T-helper 2 cell (primary cell): ENCODE results near the gene HOXA5.
A peak's percentile ranks its signal among the peaks of the same experiment; 100 is the strongest.

Source experiments
- DNase-seq, 5 experiments: peaks; one replicate each; pipeline versions ENCODE4 v3.0.0 to v3.0.0-alpha.2; 2012 to 2022

HOXA5 gene

DNA sequence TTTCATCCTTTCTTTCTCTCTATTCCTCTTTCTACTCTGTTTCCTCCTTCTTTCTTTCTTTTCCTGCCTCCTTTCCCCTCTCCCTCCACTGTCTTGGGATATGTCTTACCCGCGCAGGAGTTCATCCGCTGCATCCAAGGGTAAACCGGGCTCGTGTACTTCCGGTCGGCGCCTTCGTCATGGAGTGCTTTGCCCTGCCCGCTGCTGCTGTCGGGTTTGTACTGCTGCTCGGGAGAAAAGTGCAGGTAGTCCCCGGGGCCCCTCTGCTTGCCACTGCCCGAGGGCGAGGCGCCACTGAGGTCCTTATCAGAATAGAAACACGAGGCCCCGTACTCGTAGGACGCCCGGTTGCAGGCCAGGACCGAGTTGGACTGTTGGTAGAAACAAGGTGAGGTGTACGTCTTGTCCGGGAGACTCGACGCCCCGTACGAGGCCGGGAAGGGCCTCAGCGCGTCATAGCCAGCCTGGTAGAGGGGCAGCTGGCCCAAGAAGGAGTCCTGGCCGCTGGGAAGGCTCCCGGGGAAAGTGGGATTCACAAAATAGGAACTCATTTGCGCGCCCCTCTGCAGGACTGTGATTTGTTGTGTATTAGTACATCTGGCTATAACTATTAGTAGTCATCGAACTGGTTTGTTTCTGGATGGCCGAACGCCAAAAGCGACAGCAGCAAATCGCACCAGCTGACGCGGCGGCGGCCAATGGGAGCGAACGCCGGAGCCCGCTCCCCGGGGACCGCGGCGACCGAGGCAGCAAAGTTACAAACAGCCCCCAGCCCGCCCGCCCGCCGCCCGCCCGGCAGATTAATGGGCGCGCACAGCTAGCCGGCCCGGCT is 3.9 kb upstream of the HOXA5 start, which contains the start of gene HOXA6:
TSS of gene HOXA6 (minus strand) at position 576 of the 832 bp plus-strand sequence. CDS start at position 551, 25 bp downstream.
- no peak for DNase-seq

GRCh38 chr7:27146491-27147198 is 3.2 kb upstream of the HOXA5 start:
- no peak for DNase-seq

DNA sequence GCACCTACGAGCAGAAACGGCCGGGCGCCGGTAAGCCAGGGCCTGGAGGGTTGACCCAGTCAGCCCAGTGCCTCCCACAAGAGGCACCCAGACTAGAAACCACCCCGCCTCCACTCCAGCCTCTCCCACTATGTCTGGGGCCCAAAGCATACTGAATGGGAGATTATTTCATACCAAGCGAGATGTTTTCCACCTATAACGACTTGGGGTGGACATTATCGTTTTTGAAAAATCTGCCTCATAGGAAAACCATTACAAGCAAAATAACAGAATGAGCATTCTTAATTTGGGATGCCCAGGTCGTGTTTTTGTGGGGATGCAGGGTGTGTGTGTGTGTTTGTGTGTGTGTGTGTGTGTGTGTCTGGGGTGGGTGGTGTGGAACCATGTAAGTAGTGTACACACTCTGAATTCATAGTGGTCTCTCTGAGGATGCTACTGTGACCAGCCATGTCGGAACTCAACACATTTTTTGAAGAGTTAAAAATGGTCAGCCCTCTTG is 2.5 kb upstream of the HOXA5 start:
- no peak for DNase-seq

- no peak for DNase-seq
Measured at GRCh38 chr7:27145165-27145913, 1.9 kb upstream of the HOXA5 start.

DNA sequence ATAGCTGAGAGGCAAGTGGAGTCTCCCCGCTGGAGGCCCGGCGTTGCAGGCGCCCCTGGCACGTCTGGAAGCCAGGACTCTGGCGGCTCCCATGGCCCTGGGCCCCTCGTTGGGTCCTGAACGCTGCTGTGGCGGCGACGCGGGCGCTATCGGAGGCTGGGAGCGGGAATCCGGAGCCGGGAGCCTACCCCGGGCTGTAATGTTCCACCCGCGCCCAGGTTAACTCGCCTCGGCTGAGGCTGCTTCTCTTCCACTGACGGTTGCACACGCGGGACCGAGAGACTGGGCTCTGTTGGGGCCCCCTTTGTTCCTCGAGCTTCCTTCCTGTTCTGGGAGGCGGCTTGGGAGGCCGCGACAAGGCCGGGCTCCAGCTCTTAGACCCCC is 1.3 kb upstream of the HOXA5 start:
- no peak for DNase-seq

DNA sequence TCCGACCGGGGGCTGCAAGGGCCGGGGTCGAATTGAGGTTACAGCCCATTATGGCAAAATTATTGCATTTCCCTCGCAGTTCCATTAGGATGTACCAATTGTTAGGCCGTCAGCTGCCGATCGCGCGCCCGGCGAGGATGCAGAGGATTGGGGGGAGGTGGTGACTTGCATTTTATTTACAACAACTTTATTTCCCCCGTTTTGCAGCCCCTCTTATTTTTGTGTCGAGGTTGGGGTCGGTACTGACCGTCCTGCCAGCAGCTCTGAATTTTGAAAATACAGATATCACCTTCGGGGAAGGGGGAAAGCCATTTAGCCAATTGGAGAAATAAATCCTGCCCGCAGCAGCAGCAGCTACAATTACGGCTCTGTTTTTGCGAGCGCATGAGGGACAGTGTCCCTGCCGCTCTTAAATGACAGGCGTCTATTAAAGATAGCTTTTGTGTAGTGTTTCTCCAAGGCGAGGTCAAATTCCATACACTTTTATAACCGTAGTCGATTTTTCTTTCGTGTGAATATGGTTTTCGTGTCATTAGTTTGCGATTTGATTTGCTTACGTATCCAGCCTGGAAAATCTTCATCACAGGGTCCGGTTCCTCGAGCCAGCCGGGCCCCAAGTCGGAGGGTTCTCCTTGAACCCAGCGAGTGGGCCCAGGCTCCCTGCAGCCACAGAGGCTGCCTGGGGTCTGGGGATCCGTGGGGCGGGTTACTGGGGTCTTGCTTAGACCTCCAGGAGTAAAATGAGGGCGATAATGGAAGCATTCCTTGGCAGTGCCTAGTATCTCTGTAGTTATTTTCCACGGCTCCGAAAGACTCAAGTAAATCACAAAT is 684 bp upstream of the HOXA5 start:
- no peak for DNase-seq

GRCh38 chr7:27142580-27143022 is 880 bp downstream of the HOXA5 start:
- DNase-seq: no peak

DNA sequence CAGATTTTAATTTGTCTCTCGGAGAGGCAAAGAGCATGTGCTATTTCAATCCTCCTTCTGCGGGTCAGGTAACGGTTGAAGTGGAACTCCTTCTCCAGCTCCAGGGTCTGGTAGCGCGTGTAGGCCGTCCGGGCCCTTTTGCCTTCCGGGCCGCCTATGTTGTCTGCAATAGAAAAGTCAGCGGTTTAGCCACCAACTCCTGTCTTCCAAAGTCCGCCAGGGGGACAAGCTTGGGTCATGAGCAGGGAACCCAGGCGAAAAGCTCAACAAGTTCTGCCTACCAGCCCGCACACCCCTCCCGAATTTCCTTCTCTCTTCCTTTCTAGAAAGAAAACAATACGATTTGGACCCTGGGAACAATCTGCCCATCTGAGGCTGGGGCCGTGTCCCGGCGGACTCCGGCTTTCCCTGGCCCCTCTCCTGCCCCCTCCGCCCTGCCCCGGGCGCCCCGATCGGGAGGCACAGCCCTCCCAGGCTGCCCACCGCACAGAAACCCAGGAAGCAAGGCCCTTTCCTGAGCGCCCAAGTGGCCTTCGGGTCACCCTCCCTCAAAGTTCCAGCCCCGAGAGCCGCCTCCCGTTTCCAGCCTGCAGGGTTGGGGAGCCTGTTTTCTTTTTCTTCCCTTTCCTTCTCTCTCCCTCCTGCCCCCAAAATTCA is 1.4 kb downstream of the HOXA5 start:
- no peak for DNase-seq

- DNase-seq: no peak
Measured at GRCh38 chr7:27141137-27141922, 2.2 kb downstream of the HOXA5 start.

DNA sequence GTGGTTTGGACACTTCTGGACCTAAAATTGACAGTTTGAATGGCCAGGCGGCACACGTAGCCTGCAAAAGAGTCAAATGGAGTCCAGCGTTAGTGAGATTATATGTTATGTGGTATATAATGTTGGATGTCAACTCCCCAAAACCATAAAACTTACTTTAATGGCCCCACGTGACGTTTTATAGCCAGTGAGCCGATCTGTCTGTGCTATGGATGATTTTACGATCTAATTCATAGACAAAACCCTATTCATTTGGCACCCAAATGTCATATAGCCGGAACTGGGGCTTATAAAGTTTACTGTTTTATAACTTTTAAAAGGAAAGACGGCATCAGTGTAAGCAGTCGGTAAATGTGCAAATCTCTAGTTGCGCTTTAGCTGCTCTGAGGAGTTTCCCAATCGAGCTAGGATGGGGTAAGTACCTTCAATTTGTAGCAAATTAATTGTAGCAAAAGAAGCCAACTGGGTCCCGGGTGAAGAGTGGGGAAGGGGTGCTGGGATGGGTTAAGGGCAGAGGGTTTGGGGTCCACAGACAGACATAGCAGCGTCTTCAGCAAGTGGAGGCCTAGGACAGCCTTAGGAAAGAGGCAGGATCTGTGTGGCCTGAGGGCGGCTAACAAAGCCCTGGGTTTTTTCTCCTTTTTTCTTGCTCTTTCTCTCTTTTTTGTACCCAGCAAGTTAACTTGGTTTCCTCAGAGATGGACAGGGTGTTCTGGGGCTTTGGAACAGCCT is 3.2 kb downstream of the HOXA5 start:
- DNase-seq: no peak

DNA sequence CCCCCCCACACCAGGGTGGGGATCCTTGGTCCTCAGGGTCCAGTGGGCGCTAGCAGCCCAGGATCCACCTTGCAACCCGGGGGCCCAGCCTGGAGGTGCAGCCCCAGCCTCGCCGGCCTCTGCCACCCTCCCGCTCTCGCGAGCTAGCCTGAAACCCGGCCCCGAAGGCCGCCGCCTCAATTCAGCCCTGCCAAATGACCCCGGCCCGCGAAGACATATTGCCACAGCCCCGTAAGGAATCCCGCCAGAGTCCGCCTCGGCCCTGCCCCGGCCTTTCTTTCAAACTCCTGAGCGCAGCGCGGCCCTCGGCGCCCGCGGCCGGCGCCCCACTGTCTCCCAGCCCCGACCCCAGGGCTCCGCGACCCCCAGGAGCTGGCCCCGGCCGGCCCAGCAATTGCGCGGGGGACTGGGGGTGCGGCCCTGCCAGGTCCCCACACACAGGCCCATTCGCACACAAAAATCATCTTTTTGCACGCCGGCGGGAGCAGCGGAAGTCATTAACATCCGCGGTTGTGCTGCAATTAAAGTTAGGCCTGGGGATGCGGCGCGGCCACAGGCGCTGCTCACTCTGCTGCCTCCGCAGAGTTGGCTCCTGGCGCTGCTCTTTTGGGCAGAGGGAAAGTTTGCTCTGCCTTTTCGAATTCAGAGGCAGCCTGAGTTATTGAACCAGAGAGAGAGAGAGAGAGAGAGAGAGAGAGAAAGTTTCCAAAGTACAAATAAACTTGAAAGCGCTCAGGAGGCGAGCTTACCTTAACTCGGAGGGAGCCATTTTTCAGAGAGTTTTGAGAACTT is 4.0 kb downstream of the HOXA5 start:
- DNase-seq: no peak

DNA sequence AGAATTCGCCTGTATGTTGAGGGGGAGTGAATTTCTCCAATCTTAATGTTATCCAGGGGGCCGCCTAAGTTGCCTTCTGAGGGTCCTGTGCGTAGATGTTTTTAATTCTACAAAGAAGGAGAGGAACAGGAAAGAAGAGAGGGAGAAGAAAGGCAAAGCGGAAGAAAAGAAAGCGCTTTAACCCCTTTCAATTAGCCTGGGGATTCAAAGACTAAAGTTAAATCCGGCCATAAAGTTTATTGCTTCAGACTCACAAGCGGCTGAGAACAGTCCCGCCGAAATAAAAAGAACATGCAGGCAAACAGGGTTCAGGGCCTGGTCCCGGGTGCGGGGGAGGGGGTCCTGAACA is 4.5 kb downstream of the HOXA5 start:
- no peak for DNase-seq

GRCh38 chr7:27138472-27138871 is 5.0 kb downstream of the HOXA5 start:
- DNase-seq: no peak

DNA sequence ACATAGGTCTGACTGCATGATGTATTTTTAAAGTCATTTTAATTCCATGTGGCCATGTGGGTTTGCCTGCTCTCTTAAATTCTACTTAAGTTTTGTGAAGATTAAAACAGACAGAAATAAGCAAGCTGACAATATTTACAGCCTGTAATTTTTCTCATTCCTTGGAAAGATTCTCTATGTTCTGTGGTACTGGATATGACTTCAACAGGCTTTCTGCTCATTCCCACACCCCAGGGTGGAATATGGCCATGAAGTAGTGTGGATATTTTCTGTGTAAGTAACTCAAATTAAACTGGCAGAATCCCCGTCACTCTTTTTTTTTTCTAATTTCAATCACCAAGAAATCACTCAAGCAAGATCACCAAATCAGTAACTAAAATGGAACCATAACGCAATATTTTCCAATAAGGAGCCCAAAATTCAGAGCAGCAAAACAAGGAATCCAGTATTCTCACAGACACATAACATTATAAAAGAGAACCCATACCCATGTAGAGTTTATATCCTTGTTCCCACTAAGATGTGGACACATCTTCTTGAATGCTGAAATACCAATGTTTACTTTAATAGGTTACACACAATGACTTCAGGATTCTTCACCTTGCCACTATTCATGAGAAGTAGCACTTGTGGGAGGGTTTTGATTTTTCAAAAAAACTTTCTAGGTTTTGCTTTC is 5.7 kb downstream of the HOXA5 start:
- no peak for DNase-seq

DNA sequence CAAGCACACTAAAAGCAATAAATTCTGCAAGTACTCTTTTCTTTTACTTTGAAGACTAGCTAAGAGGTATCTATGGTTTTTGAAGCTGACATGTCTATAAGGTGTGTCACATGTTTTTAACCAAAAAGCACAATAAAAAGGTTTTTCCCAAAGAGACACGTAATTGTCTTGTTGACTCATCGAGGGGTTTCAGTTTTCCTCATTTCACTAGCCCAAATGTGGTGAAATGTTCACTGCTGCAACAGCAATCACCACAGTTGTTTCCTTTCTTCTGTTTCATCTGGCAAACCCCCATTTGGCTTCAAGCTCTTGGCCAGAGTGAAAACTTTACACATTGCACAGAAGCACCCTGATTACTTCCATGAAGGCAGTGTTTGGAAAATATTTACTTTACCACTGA is 9.1 kb downstream of the HOXA5 start:
- DNase-seq: peak in 1 of 5 experiments; percentile 53

- DNase-seq: no peak
Measured at GRCh38 chr7:27133409-27134231, 9.9 kb downstream of the HOXA5 start.

DNA sequence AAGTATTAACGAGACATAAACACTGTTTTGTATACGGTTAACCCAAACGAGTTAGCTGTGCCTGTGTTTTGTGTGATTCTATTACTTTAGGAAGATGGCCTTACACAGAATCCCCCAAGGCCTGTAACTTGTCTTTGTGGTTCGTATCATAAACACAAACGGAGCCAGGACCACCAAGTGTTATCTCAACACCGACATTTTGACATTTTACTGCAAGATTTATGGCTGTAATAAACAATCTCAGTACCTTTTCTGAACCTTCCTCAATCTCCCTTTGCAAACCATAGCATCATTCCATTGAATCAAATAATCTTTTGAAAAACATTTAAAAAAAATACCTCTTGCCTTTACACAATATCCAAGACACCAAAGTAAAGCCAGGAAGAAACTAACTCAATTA is 10.5 kb downstream of the HOXA5 start:
- no peak for DNase-seq

DNA sequence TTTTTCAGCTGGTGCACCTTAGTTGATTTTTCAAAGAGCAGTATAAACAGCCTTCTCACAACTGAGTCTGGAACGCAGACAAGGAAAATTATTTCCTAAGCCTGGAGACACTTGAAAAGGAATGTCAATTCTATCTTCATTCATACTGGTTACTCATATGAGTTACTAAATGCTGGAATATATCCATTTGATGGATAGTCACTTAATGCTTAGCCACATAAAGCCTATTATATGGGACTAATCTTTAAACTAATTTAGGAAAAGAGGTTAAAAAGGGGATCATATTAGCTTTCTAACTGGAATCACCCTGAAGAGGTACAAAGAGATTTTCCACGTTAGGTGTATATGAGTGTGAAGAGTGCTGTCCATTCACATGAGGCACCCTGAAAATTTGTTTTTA is 11.3 kb downstream of the HOXA5 start:
- no peak for DNase-seq
